ENCODE data around the gene ACP5. TPM values are rescaled to one million over a fixed set of nuclear protein-coding genes. Genes with fewer than 3 reads are reported as not detected.
A peak's percentile ranks its signal among the peaks of the same experiment; 100 is the strongest.

Gene ACP5
- total and polyA plus RNA-seq, 12 donors: 0.80 to 22.7 (median 2.0) TPM

GRCh38 chr19:11597202-11598102 lies 20.0 kb upstream of the ACP5 start, which contains the start of gene ZNF627:
TSS of gene ZNF627 (plus strand) at chr19:11597483. CDS start at chr19:11597628, 145 bp downstream.
- peak; percentile 98 to 100 for DNase-seq
- Histone ChIP-seq H3K36me3 (peaks cover 0 to 12% (median 0%) of the 10 kb centered on the region in 9 donors), H3K9me3 (no peaks in the 10 kb centered on the region), H3K4me3 (peak within 1 kb of the TSS; percentile 78 to 100 (median 92)), H3K27ac (peak within 1 kb of the TSS; percentile 86 to 98 (median 92)), H3K27me3 (no peaks in the 10 kb centered on the region), H3K4me1 (peaks cover 4 to 34% (median 19%) of the 10 kb centered on the region in 9 donors)
- peak in 6 of 9 donors; percentile 16 to 42 (median 32) for TF ChIP-seq CTCF (IDR thresholded peaks at IDR 0.05)
- ATAC-seq: peak; percentile 99 to 100 (median 100)
- 0 to 1% methylated on average over 66 to 67 of the region's 67 CpGs for WGBS, 2 donors
- intact Hi-C loops (cut with DNase I): loop anchor here in 2 of 10 donors (5.0 to 10.0 kb wide), 2 partner anchors 140 to 223 kb away; partner anchors contain the start of genes SWSAP1 (in 1 of the 2) and ZNF823 (in 1 of the 2)

- no peak overlapping the region for H3K27ac ChIP-seq
- WGBS, 2 donors: 71 to 78% methylated on average over 10 of the region's 10 CpGs
- no peak for TF ChIP-seq CTCF (IDR thresholded peaks at IDR 0.05)
- no peak overlapping the region for H3K4me3 ChIP-seq
- peaks cover 0 to 10% (median 0%) of the 10 kb centered on the region in 9 donors for H3K36me3 ChIP-seq
- H3K9me3 ChIP-seq: no peaks in the 10 kb centered on the region
- ATAC-seq (no peak), DNase-seq (no peak)
- no peaks in the 10 kb centered on the region for H3K27me3 ChIP-seq
- intact Hi-C loops (cut with DNase I): loop anchor here in 2 of 10 donors (5.0 to 10.0 kb wide), 2 partner anchors 141 to 221 kb away; partner anchors contain the start of genes SWSAP1 (in 1 of the 2) and ZNF823 (in 1 of the 2)
- peaks cover 4 to 33% (median 19%) of the 10 kb centered on the region in 9 donors for H3K4me1 ChIP-seq
Observed at GRCh38 chr19:11596156-11596555, 18.7 kb upstream of the ACP5 start.

GRCh38 chr19:11594084-11594483 lies 16.6 kb upstream of the ACP5 start:
- H3K27ac ChIP-seq: no peak overlapping the region
- H3K27me3 ChIP-seq: no peaks in the 10 kb centered on the region
- peaks cover 4 to 22% (median 13%) of the 10 kb centered on the region in 9 donors for H3K4me1 ChIP-seq
- 84 to 90% methylated on average over 4 of the region's 4 CpGs for WGBS, 2 donors
- no peak for TF ChIP-seq CTCF (IDR thresholded peaks at IDR 0.05)
- peaks cover 0 to 5% (median 0%) of the 10 kb centered on the region in 9 donors for H3K36me3 ChIP-seq
- no peak for DNase-seq
- no peaks in the 10 kb centered on the region for H3K9me3 ChIP-seq
- ATAC-seq: no peak
- no peak overlapping the region for H3K4me3 ChIP-seq
- intact Hi-C loops (cut with DNase I): loop anchor here in 2 of 10 donors (5.0 to 10.0 kb wide), 2 partner anchors 97 to 219 kb away; partner anchors contain the start of gene SWSAP1 (in 1 of the 2)

- ATAC-seq (peak in 6 of 8 donors; percentile 18 to 49 (median 29)), DNase-seq (no peak)
- intact Hi-C loops (cut with DNase I): loop anchor here in 9 of 10 donors (2.0 to 10.0 kb wide), 9 partner anchors 27 to 296 kb away; partner anchors contain the start of genes TSPAN16 (in 7 of the 9) and CNN1 (in 1 of the 9)
- TF ChIP-seq CTCF (IDR thresholded peaks at IDR 0.05): peak in 5 of 9 donors; percentile 1 to 28 (median 6)
- Histone ChIP-seq H3K9me3 (no peaks in the 10 kb centered on the region), H3K27ac (no peak overlapping the region), H3K4me1 (peaks cover 0 to 16% (median 0%) of the 10 kb centered on the region in 9 donors), H3K36me3 (no peaks in the 10 kb centered on the region), H3K27me3 (no peaks in the 10 kb centered on the region), H3K4me3 (no peak overlapping the region)
- 67 to 71% methylated on average over 13 of the region's 13 CpGs for WGBS, 2 donors
Observed at GRCh38 chr19:11587975-11588631, 10.7 kb upstream of the ACP5 start.
